AG10803 (cell line): ENCODE measurements around the gene KCNT1.

Experiments
- DNase-seq: peaks from one replicate; pipeline ENCODE4 v3.0.0; 2010; ENCODE audit warnings: low read depth
- H3K4me3 ChIP-seq: 2 replicates; pipeline ENCODE4 v1.5.1; 2011; ENCODE audit warnings: mild to moderate bottlenecking, low read length, control low read depth
- TF ChIP-seq, protein P1 (sequence below): conservative IDR thresholded peaks from 2 replicates; pipeline ENCODE4 v1.5.1; 2011; ENCODE audit warnings: mild to moderate bottlenecking, low read length, control low read depth, inconsistent platforms

The KCNT1 gene

DNA sequence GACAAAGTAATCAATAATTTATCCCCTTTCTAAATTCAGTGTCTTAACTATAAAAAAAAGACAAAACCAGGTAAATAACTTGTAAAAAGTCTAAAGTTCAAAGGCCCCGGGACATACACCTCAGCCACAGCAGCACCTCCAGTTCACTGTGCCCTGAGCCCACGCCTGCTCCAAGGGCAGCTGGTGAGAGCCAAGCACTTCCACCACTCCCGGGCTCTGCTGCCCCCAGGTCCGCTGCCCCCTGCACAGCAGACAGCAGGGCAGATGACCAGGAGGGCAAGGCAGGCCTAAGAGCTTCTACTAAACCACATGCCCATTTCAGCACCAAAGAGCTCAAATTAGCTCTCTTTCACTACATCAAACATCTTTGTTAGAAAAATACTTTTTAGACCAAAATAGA, 113.4 kb downstream of the KCNT1 start:
- no peak for DNase-seq
- H3K4me3 ChIP-seq = no peak overlapping the region
- TF ChIP-seq, protein P1, sequence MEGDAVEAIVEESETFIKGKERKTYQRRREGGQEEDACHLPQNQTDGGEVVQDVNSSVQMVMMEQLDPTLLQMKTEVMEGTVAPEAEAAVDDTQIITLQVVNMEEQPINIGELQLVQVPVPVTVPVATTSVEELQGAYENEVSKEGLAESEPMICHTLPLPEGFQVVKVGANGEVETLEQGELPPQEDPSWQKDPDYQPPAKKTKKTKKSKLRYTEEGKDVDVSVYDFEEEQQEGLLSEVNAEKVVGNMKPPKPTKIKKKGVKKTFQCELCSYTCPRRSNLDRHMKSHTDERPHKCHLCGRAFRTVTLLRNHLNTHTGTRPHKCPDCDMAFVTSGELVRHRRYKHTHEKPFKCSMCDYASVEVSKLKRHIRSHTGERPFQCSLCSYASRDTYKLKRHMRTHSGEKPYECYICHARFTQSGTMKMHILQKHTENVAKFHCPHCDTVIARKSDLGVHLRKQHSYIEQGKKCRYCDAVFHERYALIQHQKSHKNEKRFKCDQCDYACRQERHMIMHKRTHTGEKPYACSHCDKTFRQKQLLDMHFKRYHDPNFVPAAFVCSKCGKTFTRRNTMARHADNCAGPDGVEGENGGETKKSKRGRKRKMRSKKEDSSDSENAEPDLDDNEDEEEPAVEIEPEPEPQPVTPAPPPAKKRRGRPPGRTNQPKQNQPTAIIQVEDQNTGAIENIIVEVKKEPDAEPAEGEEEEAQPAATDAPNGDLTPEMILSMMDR = no peak

DNA sequence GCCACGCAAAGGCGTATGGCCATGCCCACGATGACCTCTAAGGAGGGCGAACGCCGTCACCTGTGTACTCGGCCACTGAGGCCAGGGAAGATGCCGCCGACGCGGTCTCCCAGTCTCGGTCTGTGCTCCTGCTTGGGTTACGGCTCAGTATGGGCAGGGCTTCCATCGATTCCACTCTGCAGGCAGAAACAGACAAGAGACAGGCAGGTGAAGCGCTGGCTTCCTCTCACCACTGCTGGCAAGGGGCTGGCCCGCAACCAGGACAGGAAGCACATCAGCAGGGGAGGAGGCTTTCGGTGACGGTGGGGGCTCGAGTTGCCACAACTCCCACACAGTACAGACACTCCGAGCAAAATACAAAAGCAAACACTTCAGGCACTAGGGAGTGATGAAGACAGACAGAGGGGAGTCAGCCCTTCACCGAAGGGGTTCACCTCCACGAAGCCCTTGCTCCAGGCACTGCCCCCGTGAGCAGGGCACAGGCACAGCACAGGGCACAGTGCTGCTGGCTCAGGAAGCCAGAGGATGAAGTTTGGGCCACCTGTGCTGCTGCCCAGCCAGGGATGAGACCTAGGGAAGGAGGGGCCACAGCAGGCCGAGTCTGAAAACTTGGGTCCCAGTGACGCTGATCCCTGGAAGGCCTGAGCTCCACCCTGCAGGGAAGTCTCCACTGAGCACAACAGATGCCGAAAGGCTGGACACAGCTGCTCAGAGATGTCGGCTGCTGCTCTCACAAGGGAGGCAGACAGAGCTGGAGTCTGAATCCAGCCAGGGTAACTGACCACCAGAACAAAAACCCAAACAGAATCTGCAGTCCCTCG, 114.1 kb downstream of the KCNT1 start:
- no peak for DNase-seq

DNA sequence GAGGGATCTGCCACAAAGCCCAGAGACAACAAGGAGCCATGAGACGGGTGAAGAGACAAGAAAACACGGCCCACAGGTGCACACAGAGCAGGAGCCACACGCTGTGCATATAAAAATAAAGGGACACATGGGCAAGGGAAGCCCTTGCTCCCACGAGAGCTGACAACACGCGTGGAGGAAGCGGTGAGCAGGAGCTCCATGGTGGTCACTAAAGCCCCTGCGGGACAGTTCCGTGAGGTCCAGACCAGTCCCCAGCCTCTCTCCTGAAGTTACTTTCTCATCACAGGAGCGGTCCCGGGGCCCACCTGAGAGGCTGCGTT, 114.6 kb downstream of the KCNT1 start:
- no peak overlapping the region for H3K4me3 ChIP-seq
- no peak for DNase-seq
- TF ChIP-seq, protein P1 = no peak

More for the DNA sequence above, 114.1 kb downstream of the KCNT1 start:
- H3K4me3 ChIP-seq = no peak overlapping the region
- TF ChIP-seq, protein P1 = no peak

DNA sequence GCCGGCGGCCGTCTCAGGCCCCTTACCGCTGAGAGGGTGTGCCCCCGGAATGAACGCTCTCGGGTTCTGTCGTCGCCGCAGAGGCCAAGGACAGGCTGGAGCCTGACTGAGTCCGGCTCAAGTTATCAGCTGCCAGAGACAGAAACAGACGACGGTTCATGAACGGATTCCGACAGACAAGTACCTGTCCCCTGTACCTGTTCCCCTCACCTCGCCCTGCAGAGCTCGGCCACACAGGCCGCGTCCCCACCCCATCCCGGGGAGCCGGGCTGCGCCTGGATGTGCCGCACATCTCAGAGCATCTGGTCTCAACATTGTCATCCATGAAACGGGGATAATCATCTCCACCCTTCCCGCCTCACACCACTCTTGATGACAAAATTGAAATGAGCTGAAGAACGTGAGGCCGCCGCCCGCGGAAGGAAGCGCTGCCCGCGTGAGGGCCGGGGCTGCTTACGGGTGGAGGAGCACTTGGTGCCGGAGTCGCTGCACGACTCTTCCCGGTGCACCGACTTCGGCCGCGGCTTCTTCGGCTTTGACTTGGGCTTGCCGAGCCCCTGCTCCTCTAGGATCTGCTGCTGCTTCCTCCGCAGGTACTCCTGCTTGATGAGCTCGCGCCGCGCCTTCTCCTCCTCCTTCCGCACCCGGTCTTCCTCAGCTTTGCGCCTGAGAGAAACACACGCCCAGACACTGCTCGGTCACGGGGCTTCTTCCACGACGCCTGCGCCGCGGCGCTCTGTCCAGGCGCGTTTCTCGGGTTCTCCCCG, 116.1 kb downstream of the KCNT1 start:
- DNase-seq = no peak
- no peak overlapping the region for H3K4me3 ChIP-seq
- TF ChIP-seq, protein P1 = no peak

DNA sequence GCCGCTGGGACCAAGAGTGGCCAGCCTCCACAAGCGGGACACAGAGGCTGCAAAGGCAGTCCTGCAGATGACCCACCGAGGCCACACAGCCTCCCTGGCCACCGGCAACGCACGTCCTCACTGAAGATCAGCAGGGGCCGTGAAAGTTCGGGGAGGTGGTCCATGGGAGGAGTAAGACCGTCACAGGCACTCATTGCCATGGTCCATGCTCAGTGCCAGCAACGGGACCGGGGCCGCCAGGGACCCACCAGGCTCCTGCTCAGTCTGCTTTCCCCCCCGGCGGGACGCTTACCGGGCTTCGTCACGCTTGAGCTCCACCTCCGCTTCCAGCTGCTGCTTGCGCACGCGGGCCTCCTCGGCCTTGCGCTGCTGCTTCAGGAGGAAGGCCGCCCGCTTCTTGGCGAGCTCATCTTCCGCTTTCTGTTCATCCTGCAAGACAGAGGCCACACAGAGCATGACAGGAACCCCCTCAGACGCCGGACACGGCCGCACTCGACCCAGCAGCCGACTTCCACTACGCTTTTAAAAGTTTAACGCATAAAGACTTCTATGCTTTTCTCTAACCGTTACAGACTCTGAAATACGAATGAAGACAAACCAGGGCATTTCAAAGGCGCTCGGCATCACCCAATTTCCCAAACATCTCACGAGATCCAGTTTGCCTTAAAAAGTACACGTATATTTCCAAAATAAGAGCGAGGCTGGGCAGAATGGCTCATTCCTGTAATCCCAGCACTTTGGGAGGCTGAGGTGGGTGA, 116.9 kb downstream of the KCNT1 start:
- TF ChIP-seq, protein P1 = no peak
- no peak overlapping the region for H3K4me3 ChIP-seq
- DNase-seq = no peak

DNA sequence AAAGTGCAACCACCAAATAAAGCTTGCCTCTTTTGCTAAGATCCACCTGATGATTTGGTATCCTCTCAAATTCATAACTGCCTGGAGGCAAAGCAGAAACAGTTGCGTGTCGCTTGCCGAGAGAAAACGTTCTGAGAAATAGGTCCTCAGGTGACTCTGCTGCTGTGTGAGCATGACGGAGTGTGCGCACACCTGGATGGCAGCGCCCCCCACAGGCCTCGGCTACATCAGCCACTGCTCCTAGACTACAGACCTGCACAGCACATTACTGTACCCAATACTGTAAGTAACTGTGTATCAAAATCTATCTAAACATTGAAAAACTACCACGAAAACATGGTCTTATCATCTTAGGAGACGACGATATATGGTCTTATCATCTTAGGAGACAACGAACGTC, 117.9 kb downstream of the KCNT1 start:
- TF ChIP-seq, protein P1 = no peak
- no peak for DNase-seq
- no peak overlapping the region for H3K4me3 ChIP-seq
